Endothelial cell of umbilical vein (primary cell): ENCODE data around the gene RPS23. TPM values are rescaled to one million over a fixed set of nuclear protein-coding genes. Genes with fewer than 3 reads are reported as not detected.
A peak's percentile ranks its signal among the peaks of the same experiment; 100 is the strongest.

Source experiments
- BruUV-seq: library from RNA; stranded (reverse); fragments of 400-500 nt; replicated peaks from 2 replicates; lab custom pipeline; 2021; lab: Mats Ljungman, UMichigan
- CTCF ChIA-PET: fragments of 300-600, 350-600 bp; sonication (Branson Sonifier 250); formaldehyde crosslinking; loops from one replicate; lab custom pipeline; 2021; ENCODE audit warnings: antibody characterized with exemption, inconsistent platforms; lab: Charles Lee
- POLR2A ChIA-PET: fragments of 300-600, 350-600 bp; sonication (Branson Sonifier 250); formaldehyde crosslinking; loops from one replicate; lab custom pipeline; 2021; ENCODE audit warnings: antibody characterized with exemption, inconsistent platforms; lab: Charles Lee
- DNase-seq: peaks from one replicate; pipeline ENCODE4 v3.0.0-alpha.2; 2011; ENCODE audit warnings: low read depth, low spot score
- FAIRE-seq: peaks from 2 replicates; lab custom pipeline; 2011; peaks lifted over from hg19 to GRCh38; lab: Jason Lieb, UNC
- H2AFZ ChIP-seq: 2 replicates; pipeline ENCODE4 v1.6.0; 2012; ENCODE audit warnings: low read depth, low read length, control low read depth, inconsistent platforms
- H3K27ac ChIP-seq: 2 replicates; pipeline ENCODE4 v1.5.1; 2011; ENCODE audit warnings: low read depth, mild to moderate bottlenecking, control low read depth, low read length, moderate library complexity; ENCODE audit not compliant: insufficient read depth
- H3K27me3 ChIP-seq, 2 experiments: 2 replicates each; pipeline versions ENCODE4 v1.6.0 to v1.6.1; 2011; ENCODE audit warnings: low read length in 2 of 2, mixed read lengths in 1 of 2; ENCODE audit not compliant: control insufficient read depth in 2 of 2, insufficient read depth in 2 of 2
- H3K36me3 ChIP-seq, 2 experiments: 2 replicates in 1 of 2; 3 replicates in 1 of 2; pipeline ENCODE4 v1.5.1; 2011; ENCODE audit warnings: low read length in 2 of 2, mild to moderate bottlenecking in 1 of 2, moderate library complexity in 1 of 2; ENCODE audit not compliant: control insufficient read depth in 2 of 2, insufficient read depth in 2 of 2; ENCODE audit errors: extremely low read depth in 1 of 2
- H3K4me1 ChIP-seq: 3 replicates; pipeline ENCODE4 v1.5.1; 2011; ENCODE audit warnings: mild to moderate bottlenecking, low read length; ENCODE audit not compliant: control insufficient read depth, insufficient read depth; ENCODE audit errors: extremely low read depth
- H3K4me2 ChIP-seq: 2 replicates; pipeline ENCODE4 v1.6.1; 2011; ENCODE audit warnings: low read length, control low read depth, mixed read lengths; ENCODE audit not compliant: insufficient read depth
- H3K4me3 ChIP-seq, 3 experiments: fragments of 200-600 bp in 1 of 3; sonication (generic), shearing (Covaris generic) in 1 of 3; replicated peaks in 1 of 3; 2 replicates each; pipeline ENCODE4 v1.5.1; 2011 to 2016; ENCODE audit warnings: control low read depth in 3 of 3, low read length in 3 of 3, mild to moderate bottlenecking in 2 of 3, inconsistent platforms in 1 of 3, low read depth in 1 of 3, moderate library complexity in 1 of 3; ENCODE audit not compliant: insufficient read depth in 1 of 3
- H3K79me2 ChIP-seq: 2 replicates; pipeline ENCODE4 v1.6.0; 2012; ENCODE audit warnings: low read length, inconsistent platforms; ENCODE audit not compliant: control insufficient read depth, insufficient read depth
- H3K9ac ChIP-seq: replicated peaks from 2 replicates; pipeline ENCODE3; 2011; ENCODE audit warnings: low read length, control low read depth; ENCODE audit not compliant: insufficient read depth; ENCODE audit errors: extremely low read depth
- H3K9me1 ChIP-seq: replicated peaks from 3 replicates; pipeline ENCODE4 v1.6.0; 2011; ENCODE audit warnings: mild to moderate bottlenecking, low read length; ENCODE audit not compliant: control insufficient read depth, insufficient read depth; ENCODE audit errors: extremely low read depth
- H3K9me3 ChIP-seq: replicated peaks from 2 replicates; pipeline ENCODE4 v1.5.1; 2012; ENCODE audit warnings: low read length, inconsistent platforms; ENCODE audit not compliant: control insufficient read depth, insufficient read depth
- H4K20me1 ChIP-seq: replicated peaks from 2 replicates; pipeline ENCODE3; 2011; ENCODE audit warnings: mild to moderate bottlenecking, low read length; ENCODE audit not compliant: control insufficient read depth, insufficient read depth; ENCODE audit errors: extremely low read depth
- CTCF ChIP-seq, 2 donors: IDR thresholded peaks; 1 replicate in 1 of 2; 2 replicates in 1 of 2; pipeline ENCODE4 v1.5.1; 2011; ENCODE audit warnings: low read length in 2 of 2, mild to moderate bottlenecking in 2 of 2, moderate library complexity in 2 of 2, control low read depth in 1 of 2, inconsistent platforms in 1 of 2, low read depth in 1 of 2; ENCODE audit not compliant: insufficient read depth in 1 of 2; ENCODE audit errors: extremely low read depth in 1 of 2
- EZH2 ChIP-seq: IDR thresholded peaks from 2 replicates; pipeline ENCODE4 v1.6.1; 2012; ENCODE audit warnings: borderline replicate concordance, low read depth, mild to moderate bottlenecking, moderate library complexity, low read length, inconsistent platforms; ENCODE audit not compliant: severe bottlenecking
- FOS ChIP-seq: IDR thresholded peaks from 2 replicates; pipeline ENCODE4 v1.6.1; 2011; ENCODE audit warnings: mild to moderate bottlenecking, low read length, moderate library complexity, borderline replicate concordance; ENCODE audit not compliant: insufficient read depth
- GATA2 ChIP-seq: IDR thresholded peaks from 2 replicates; pipeline ENCODE4 v1.7.0; 2011; ENCODE audit warnings: low read depth, mild to moderate bottlenecking, moderate library complexity, mixed read lengths, low read length; ENCODE audit not compliant: insufficient read length, insufficient read depth
- JUN ChIP-seq: IDR thresholded peaks from 2 replicates; pipeline ENCODE4 v1.6.1; 2011; ENCODE audit warnings: borderline replicate concordance, low read depth; ENCODE audit not compliant: insufficient read length, insufficient read depth
- MAX ChIP-seq: IDR thresholded peaks from 2 replicates; pipeline ENCODE4 v1.6.1; 2011; ENCODE audit not compliant: insufficient read depth, insufficient read length
- MYC ChIP-seq: IDR thresholded peaks from one replicate; pipeline ENCODE4 v1.6.1; 2011; ENCODE audit warnings: mild to moderate bottlenecking, low read depth, low read length
- POLR2A ChIP-seq: IDR thresholded peaks from 2 replicates; pipeline ENCODE4 v1.6.1; 2012; ENCODE audit warnings: low read depth, mild to moderate bottlenecking, control low read depth, low read length
- POLR2AphosphoS5 ChIP-seq: IDR thresholded peaks from 2 replicates; pipeline ENCODE4 v1.6.1; 2012; ENCODE audit warnings: low read depth, mild to moderate bottlenecking, control low read depth, low read length, moderate library complexity; ENCODE audit not compliant: insufficient read depth
- dilution Hi-C: fragments of 300-500 bp; cut with MboI; formaldehyde crosslinking; loops from one replicate; pipeline ENCODE4 v1.15.0; 2019; ENCODE audit warnings: low sequenced_read_pairs; ENCODE audit not compliant: extremely low pct_ligation_motif_present
- intact Hi-C: fragments of 100-400 bp; cut with micrococcal nuclease; formaldehyde crosslinking; loops from one replicate; pipeline ENCODE4 v1.10.0; 2022
- polyA plus RNA-seq, 4 experiments: library from polyadenylated mRNA; depleted of rRNA in 3 of 4; stranded (reverse) in 3 of 4; unstranded in 1 of 4; fragments of >200 nt; gene quantifications; 2 replicates each; pipeline versions ENCODE4 v1.2.1 to v1.2.3, GENCODE V29; 2011 to 2012; ENCODE audit warnings: missing spikeins in 1 of 4
- total RNA-seq: library from RNA; stranded (reverse); gene quantifications from 2 replicates; pipeline ENCODE4 v1.2.3, GENCODE V29; 2021

The RPS23 gene
- total and polyA plus RNA-seq, 2 donors (not counting 3 experiments of a cell fraction or from before 2014, with no cell fraction given): 2,037 to 3,265 TPM

- Histone ChIP-seq H3K27ac (peak overlapping the region; percentile 91), H3K79me2 (peaks cover 20% of the 10 kb centered on the region)
- POLR2A ChIA-PET: interaction anchor here (0.6 to 1.7 kb wide), 3 partner anchors 8 to 1342 kb away, joined by 4 to 8 read pairs (median 4); no protein-coding TSS in a partner anchor
Measured at GRCh38 chr5:82276800-82277612, 1.1 kb downstream of the RPS23 start.

More at GRCh38 chr5:82276800-82277612, 1.1 kb downstream of the RPS23 start:
- dilution Hi-C loops (no loop called here), intact Hi-C loops (loop anchor here (5.0 kb wide), 1 partner anchor 975 kb away; the partner anchor contains the start of gene ZCCHC9)
- no peaks in the 10 kb centered on the region for H3K9me1 ChIP-seq
- FAIRE-seq (no peak), DNase-seq (no peak)
- H3K9me3 ChIP-seq: no peaks in the 10 kb centered on the region
- H3K4me1 ChIP-seq: peaks cover 11% of the 10 kb centered on the region
- H3K9ac ChIP-seq: peak overlapping the region; percentile 99
- H2AFZ ChIP-seq: no peak overlapping the region
- peaks cover 14 to 23% of the 10 kb centered on the region in 2 experiments for H3K36me3 ChIP-seq
- TF ChIP-seq EZH2 (no peak), JUN (no peak), MAX (no peak), MYC (no peak), FOS (no peak), GATA2 (no peak), POLR2AphosphoS5 (no peak), CTCF (IDR thresholded peaks at IDR 0.05; ENCODE audit: extremely low read depth in 1 of 2, insufficient read depth in 1 of 2, low read depth in 1 of 2, low read length in 2 of 2) (no peak), POLR2A (no peak)
- peak overlapping the region; percentile 69 for H3K4me2 ChIP-seq
- TSS peak; percentile 37 for BruUV-seq
- CTCF ChIA-PET: no interaction called here
- H3K27me3 ChIP-seq: no peaks in the 10 kb centered on the region
- peak overlapping the region; percentile 74 to 99 (median 96) for H3K4me3 ChIP-seq
- H4K20me1 ChIP-seq: no peaks in the 10 kb centered on the region
